IMR-90 (cell line): ENCODE measurements around the gene EFNA5. TPM values are rescaled to one million over a fixed set of nuclear protein-coding genes. Genes with fewer than 3 reads are reported as not detected.
A peak's percentile ranks its signal among the peaks of the same experiment; 100 is the strongest.

Source experiments
- ATAC-seq: fragments of 200-7000 bp; cut with Tn5 transposase; 2 replicates; pipeline ENCODE4 v1.9.1; 2020; ENCODE audit warnings: low read depth, mild to moderate bottlenecking, moderate library complexity
- BruUV-seq: library from RNA; stranded (reverse); fragments of 400-500 nt; replicated peaks from 2 replicates; lab custom pipeline; 2021; lab: Mats Ljungman, UMichigan
- CTCF ChIA-PET: fragments of 300-600 bp; formaldehyde crosslinking; extraction: SDS; loops from one replicate; lab custom pipeline; 2021; ENCODE audit warnings: antibody characterized with exemption; lab: Yijun Ruan, JAX
- POLR2A ChIA-PET: fragments of 300-600 bp; sonication (Branson Sonifier 250); formaldehyde crosslinking; loops from one replicate; lab custom pipeline; 2022; ENCODE audit warnings: antibody characterized with exemption; ENCODE audit not compliant: unreplicated experiment; lab: Charles Lee
- DNase-seq: peaks from one replicate; pipeline ENCODE4 v3.0.0; 2013
- H2AFZ ChIP-seq: replicated peaks from 2 replicates; pipeline ENCODE3; 2013; ENCODE audit warnings: low read length, mild to moderate bottlenecking; ENCODE audit not compliant: poor library complexity
- H2AK5ac ChIP-seq: 2 replicates; pipeline ENCODE4 v1.6.1; 2013; ENCODE audit warnings: low read depth, low read length, inconsistent platforms
- H2AK9ac ChIP-seq: replicated peaks from 2 replicates; pipeline ENCODE3; 2013; ENCODE audit warnings: mild to moderate bottlenecking, low read depth, low read length, moderate library complexity; ENCODE audit not compliant: poor library complexity
- H2BK120ac ChIP-seq: 2 replicates; pipeline ENCODE4 v1.6.1; 2013; ENCODE audit warnings: low read depth, low read length, inconsistent platforms
- H2BK15ac ChIP-seq: 3 replicates; pipeline ENCODE4 v1.6.1; 2013; ENCODE audit warnings: low read depth, low read length, inconsistent platforms
- H2BK20ac ChIP-seq: 2 replicates; pipeline ENCODE4 v1.6.1; 2013; ENCODE audit warnings: low read depth, mild to moderate bottlenecking, inconsistent platforms, low read length, moderate library complexity
- H2BK5ac ChIP-seq: 2 replicates; pipeline ENCODE4 v1.6.1; 2013; ENCODE audit warnings: mild to moderate bottlenecking, low read depth, low read length, inconsistent platforms; ENCODE audit not compliant: poor library complexity, severe bottlenecking
- H3K14ac ChIP-seq: replicated peaks from 2 replicates; pipeline ENCODE4 v1.6.1; 2013; ENCODE audit warnings: low read depth, low read length, inconsistent platforms
- H3K18ac ChIP-seq: 2 replicates; pipeline ENCODE4 v1.6.1; 2013; ENCODE audit warnings: low read depth, low read length, control low read depth
- H3K23ac ChIP-seq: 2 replicates; pipeline ENCODE4 v1.6.1; 2013; ENCODE audit warnings: low read depth, low read length, inconsistent platforms
- H3K27ac ChIP-seq: 2 replicates; pipeline ENCODE4 v1.5.1; 2013; ENCODE audit warnings: mild to moderate bottlenecking, control low read depth, low read length; ENCODE audit not compliant: insufficient read depth
- H3K27me3 ChIP-seq: 2 replicates; pipeline ENCODE4 v1.6.1; 2013; ENCODE audit warnings: low read length; ENCODE audit not compliant: control insufficient read depth, insufficient read depth
- H3K36me3 ChIP-seq: 2 replicates; pipeline ENCODE4 v1.6.1; 2013; ENCODE audit warnings: low read length, mixed read lengths; ENCODE audit not compliant: control insufficient read depth, insufficient read depth
- H3K4ac ChIP-seq: 2 replicates; pipeline ENCODE4 v1.6.1; 2013; ENCODE audit warnings: low read depth, low read length, inconsistent platforms
- H3K4me1 ChIP-seq: 2 replicates; pipeline ENCODE4 v1.6.1; 2013; ENCODE audit warnings: low read length, mixed read lengths; ENCODE audit not compliant: control insufficient read depth, insufficient read depth
- H3K4me2 ChIP-seq: 2 replicates; pipeline ENCODE4 v1.6.1; 2013; ENCODE audit warnings: low read depth, mild to moderate bottlenecking, control low read depth, low read length, moderate library complexity
- H3K4me3 ChIP-seq: 2 replicates; pipeline ENCODE4 v1.5.1; 2013; ENCODE audit warnings: low read depth, mild to moderate bottlenecking, control low read depth, low read length, moderate library complexity; ENCODE audit not compliant: insufficient read depth
- H3K56ac ChIP-seq: 2 replicates; pipeline ENCODE4 v1.6.1; 2013; ENCODE audit warnings: low read length, inconsistent platforms; ENCODE audit not compliant: insufficient read depth; ENCODE audit errors: extremely low read depth
- H3K79me1 ChIP-seq, 2 experiments: 2 replicates each; pipeline ENCODE4 v1.6.1; 2013; ENCODE audit warnings: low read length in 2 of 2, inconsistent platforms in 1 of 2, low read depth in 1 of 2
- H3K9ac ChIP-seq: 2 replicates; pipeline ENCODE4 v1.6.1; 2013; ENCODE audit warnings: low read depth, low read length, control low read depth
- H3K9me1 ChIP-seq: 2 replicates; pipeline ENCODE4 v1.6.1; 2013; ENCODE audit warnings: low read length, inconsistent platforms; ENCODE audit not compliant: insufficient read depth
- H3K9me3 ChIP-seq: 2 replicates; pipeline ENCODE4 v1.6.1; 2013; ENCODE audit warnings: low read length; ENCODE audit not compliant: control insufficient read depth, insufficient read depth
- H4K20me1 ChIP-seq: 2 replicates; pipeline ENCODE4 v1.6.1; 2013; ENCODE audit warnings: low read length, inconsistent platforms; ENCODE audit not compliant: insufficient read depth
- H4K5ac ChIP-seq: 2 replicates; pipeline ENCODE4 v1.6.1; 2013; ENCODE audit warnings: mild to moderate bottlenecking, low read depth, low read length, control low read depth
- H4K8ac ChIP-seq, 2 experiments: 2 replicates each; pipeline ENCODE4 v1.6.1; 2013; ENCODE audit warnings: low read depth in 2 of 2, low read length in 2 of 2, control low read depth in 1 of 2, inconsistent platforms in 1 of 2
- H4K91ac ChIP-seq: 2 replicates; pipeline ENCODE4 v1.6.1; 2013; ENCODE audit warnings: low read depth, low read length, inconsistent platforms; ENCODE audit not compliant: insufficient read depth
- CEBPB ChIP-seq: IDR thresholded peaks from 2 replicates; pipeline ENCODE4 v1.6.1; 2012; ENCODE audit warnings: low read depth, low read length, improper control_type of control experiment
- FOS ChIP-seq: fragments of 150-350 bp; IDR thresholded peaks from 2 replicates; pipeline ENCODE4 v1.6.1; 2016; ENCODE audit warnings: low read depth, low read length
- RAD21 ChIP-seq: IDR thresholded peaks from 2 replicates; pipeline ENCODE4 v1.6.1; 2012; ENCODE audit warnings: low read length, improper control_type of control experiment
- WGBS, 2 experiments: methylation state at CpG; one replicate each; pipeline versions ENCODE4 v1.1.5 to v1.1.7; 2013; ENCODE audit warnings: missing lambda C conversion rate in 2 of 2; ENCODE audit not compliant: insufficient read length in 1 of 2; ENCODE audit errors: extremely low coverage in 2 of 2; 5-methylcytosine and 5-hydroxymethylcytosine counted together
- dilution Hi-C: fragments of 300-500 bp; cut with HindIII; formaldehyde crosslinking; loops from one replicate; pipeline ENCODE4 v1.14.3; 2018; ENCODE audit warnings: low sequenced_read_pairs; ENCODE audit not compliant: unreplicated experiment
- in situ Hi-C: fragments of 300-500 bp; cut with MboI; formaldehyde crosslinking; loops from 3 replicates; pipeline ENCODE4 v1.14.3; 2019; ENCODE audit warnings: low sequenced_read_pairs, inconsistent platforms, mixed read lengths
- intact Hi-C: fragments of 100-400 bp; cut with micrococcal nuclease; formaldehyde crosslinking; loops from 2 replicates; pipeline ENCODE4 v1.10.0; 2022
- polyA plus RNA-seq, 3 experiments: library from polyadenylated mRNA; depleted of rRNA; stranded (reverse); fragments of >200 nt; gene quantifications; 2 replicates each; pipeline ENCODE4 v1.2.3, GENCODE V29; 2012; ENCODE audit warnings: low replicate concordance in 1 of 3
- total RNA-seq: library from RNA; depleted of rRNA; stranded (reverse); fragments of >200 nt; gene quantifications from 2 replicates; pipeline ENCODE4 v1.2.3, GENCODE V29; 2012

Gene EFNA5
- total and polyA plus RNA-seq, 2 of the 4 experiments (the other 2 are of a cell fraction), result 1.5 to 1.6 TPM

DNA sequence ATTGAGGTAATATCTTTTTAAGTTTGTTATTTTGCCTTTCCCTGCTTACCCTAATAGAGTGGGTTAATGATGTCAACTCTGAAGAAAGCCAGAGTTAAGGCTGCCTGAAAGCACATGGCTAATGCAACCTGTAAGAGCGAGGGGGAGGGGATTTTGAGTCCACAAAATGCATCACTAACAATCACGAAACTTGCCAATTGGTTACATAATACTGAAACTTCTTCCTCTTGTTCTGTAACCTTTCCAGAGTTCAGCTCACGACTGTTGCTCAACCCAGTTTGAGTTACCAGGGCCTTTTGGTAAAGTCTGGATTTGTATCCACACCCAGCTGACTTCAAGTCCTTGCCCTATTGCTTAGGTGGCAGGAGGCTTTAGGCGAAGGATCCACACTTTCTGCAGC is 308.8 kb downstream of the EFNA5 start:
- Histone ChIP-seq H3K27ac (no peak overlapping the region), H3K4me3 (no peak overlapping the region), H3K27me3 (no peaks in the 10 kb centered on the region), H3K9me3 (no peaks in the 10 kb centered on the region), H3K9ac (no peak overlapping the region), H2BK5ac (no peak overlapping the region), H3K56ac (no peak overlapping the region), H3K4me2 (no peak overlapping the region), H3K9me1 (no peaks in the 10 kb centered on the region), H3K23ac (no peak overlapping the region), H4K5ac (no peak overlapping the region), H2BK15ac (no peak overlapping the region), H4K91ac (no peak overlapping the region), H3K4ac (no peak overlapping the region), H2AK5ac (no peak overlapping the region), H2BK20ac (no peak overlapping the region), H3K36me3 (no peaks in the 10 kb centered on the region), H4K20me1 (no peaks in the 10 kb centered on the region), H3K4me1 (peaks cover 8% of the 10 kb centered on the region; the same call in 1 of the 2 replicates), H2BK120ac (no peak overlapping the region), H3K18ac (peak overlapping the region; percentile 23; the same call in 1 of the 2 replicates), H2AK9ac (no peak overlapping the region), H2AFZ (no peak overlapping the region), H3K79me1 (no peaks in the 10 kb centered on the region), H4K8ac (no peak overlapping the region), H3K14ac (no peak overlapping the region)
- intact Hi-C loops (no loop called here), in situ Hi-C loops (no loop called here), dilution Hi-C loops (no loop called here)
- ATAC-seq (no peak), DNase-seq (peak; percentile 21)
- no CpG with 5 or more reads among the region's 4 CpGs for WGBS, 2 experiments
- BruUV-seq, result no TSS peak
- ChIA-PET POLR2A (no interaction called here), CTCF (no interaction called here)
- TF ChIP-seq RAD21 (no peak), CEBPB (peak; percentile 72), FOS (no peak)
